C4-2B (cell line): ENCODE results near the gene BRSK2.

Experiments
- ZFX ChIP-seq: fragments of 450-650 bp; IDR thresholded peaks from 2 replicates; pipeline ENCODE4 v1.6.1; 2017
- TF ChIP-seq, protein P1 (sequence below): fragments of 450-650 bp; conservative IDR thresholded peaks from 2 replicates; pipeline ENCODE4 v1.5.1; 2017; ENCODE audit warnings: mild to moderate bottlenecking

DNA sequence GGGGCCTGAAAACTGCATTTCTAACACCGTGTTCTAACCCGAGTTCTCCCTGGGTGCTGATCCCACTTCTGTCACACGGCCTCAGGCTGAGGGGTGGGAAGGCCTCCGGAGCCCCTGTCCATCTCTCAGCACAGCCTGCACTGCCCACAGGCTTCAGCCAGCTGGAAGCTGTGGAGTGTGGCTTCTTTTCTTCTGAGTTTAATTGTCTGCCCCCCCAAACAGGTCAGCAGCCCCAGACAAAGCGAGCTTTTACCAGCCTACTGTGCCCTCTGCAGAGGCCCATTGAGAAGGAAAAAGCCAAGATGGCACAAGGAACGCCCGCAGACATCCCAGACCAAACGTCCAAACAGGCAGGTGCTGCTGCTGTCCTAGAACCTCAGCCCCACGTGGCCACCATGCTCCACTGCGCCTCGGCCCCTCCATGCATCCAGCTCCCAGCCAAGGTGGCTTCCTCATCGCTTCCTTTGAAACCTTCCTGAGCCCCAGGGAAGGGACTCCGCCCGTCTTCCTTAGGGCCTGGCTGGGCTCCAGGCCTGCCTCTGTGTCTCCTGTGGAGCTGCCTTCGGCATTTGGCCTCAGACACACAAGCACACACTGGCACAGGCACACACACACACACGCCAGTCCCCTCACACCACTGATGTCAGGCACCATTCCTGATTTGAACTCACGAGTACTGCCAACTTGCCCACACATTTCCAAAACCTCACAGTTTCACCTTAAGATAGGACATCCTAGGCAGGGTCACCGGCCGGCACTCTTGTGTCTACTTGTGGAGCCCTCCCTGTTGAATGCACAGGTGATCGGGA lies 95.2 kb downstream of the BRSK2 start:
- TF ChIP-seq, protein P1, sequence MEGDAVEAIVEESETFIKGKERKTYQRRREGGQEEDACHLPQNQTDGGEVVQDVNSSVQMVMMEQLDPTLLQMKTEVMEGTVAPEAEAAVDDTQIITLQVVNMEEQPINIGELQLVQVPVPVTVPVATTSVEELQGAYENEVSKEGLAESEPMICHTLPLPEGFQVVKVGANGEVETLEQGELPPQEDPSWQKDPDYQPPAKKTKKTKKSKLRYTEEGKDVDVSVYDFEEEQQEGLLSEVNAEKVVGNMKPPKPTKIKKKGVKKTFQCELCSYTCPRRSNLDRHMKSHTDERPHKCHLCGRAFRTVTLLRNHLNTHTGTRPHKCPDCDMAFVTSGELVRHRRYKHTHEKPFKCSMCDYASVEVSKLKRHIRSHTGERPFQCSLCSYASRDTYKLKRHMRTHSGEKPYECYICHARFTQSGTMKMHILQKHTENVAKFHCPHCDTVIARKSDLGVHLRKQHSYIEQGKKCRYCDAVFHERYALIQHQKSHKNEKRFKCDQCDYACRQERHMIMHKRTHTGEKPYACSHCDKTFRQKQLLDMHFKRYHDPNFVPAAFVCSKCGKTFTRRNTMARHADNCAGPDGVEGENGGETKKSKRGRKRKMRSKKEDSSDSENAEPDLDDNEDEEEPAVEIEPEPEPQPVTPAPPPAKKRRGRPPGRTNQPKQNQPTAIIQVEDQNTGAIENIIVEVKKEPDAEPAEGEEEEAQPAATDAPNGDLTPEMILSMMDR: no peak; the same call in 1 of the 2 replicates
- no peak for TF ChIP-seq ZFX
